Suprapubic skin (tissue), 4 donors: ENCODE measurements around the gene ASTN2.

Experiments used
- CTCF ChIP-seq, 2 donors: fragments of 200-600 bp in 1 of 2; fragments of 450-650 bp in 1 of 2; sonication (generic) in 1 of 2; IDR thresholded peaks; one replicate each; pipeline ENCODE4 v1.5.1; 2016 to 2019; ENCODE audit warnings: antibody characterized with exemption in 2 of 2, mild to moderate bottlenecking in 1 of 2, moderate library complexity in 1 of 2
- EP300 ChIP-seq: sonication (generic); formaldehyde crosslinking; IDR thresholded peaks from one replicate; pipeline ENCODE4 v1.6.1; 2017; ENCODE audit warnings: antibody characterized with exemption
- POLR2AphosphoS5 ChIP-seq, 3 donors: sonication (generic); formaldehyde crosslinking; IDR thresholded peaks; one replicate each; pipeline ENCODE4 v1.6.1; 2017; ENCODE audit warnings: antibody characterized with exemption in 3 of 3

- TF ChIP-seq CTCF (IDR thresholded peaks at IDR 0.05), result no peak
- no peak for TF ChIP-seq POLR2AphosphoS5 (IDR thresholded peaks at IDR 0.05)
- TF ChIP-seq EP300, result no peak
Observed at GRCh38 chr9:117010061-117010460, 404.8 kb downstream of the ASTN2 start.
